HepG2 (cell line): Measurements from ENCODE around the gene SEMA3F. TPM values are rescaled to one million over a fixed set of nuclear protein-coding genes. Genes with fewer than 3 reads are reported as not detected.
A peak's percentile ranks its signal among the peaks of the same experiment; 100 is the strongest.

Source experiments
- ATAC-seq: fragments of 200-7000 bp; cut with Tn5 transposase; 3 replicates; pipeline ENCODE4 v1.9.1; 2020; ENCODE audit warnings: mild to moderate bottlenecking, moderate library complexity
- BruUV-seq: library from RNA; stranded (reverse); fragments of 400-500 nt; replicated peaks from 2 replicates; lab custom pipeline; 2021; lab: Mats Ljungman, UMichigan
- CTCF ChIA-PET: fragments of 300-600 bp; formaldehyde crosslinking; extraction: SDS; loops from one replicate; lab custom pipeline; 2021; ENCODE audit warnings: low total read pairs, inconsistent platforms, low intra/inter-chr PET ratio; lab: Yijun Ruan, JAX
- POLR2A ChIA-PET: fragments of 350-600 bp; sonication (Branson Sonifier 250); formaldehyde crosslinking; loops from one replicate; lab custom pipeline; 2020; ENCODE audit warnings: antibody characterized with exemption, inconsistent platforms; lab: Yijun Ruan, JAX
- DNase-seq: peaks from one replicate; pipeline ENCODE4 v3.0.0-alpha.2; 2015; ENCODE audit warnings: low spot score
- FAIRE-seq: peaks from 3 replicates; lab custom pipeline; 2011; peaks lifted over from hg19 to GRCh38; lab: Jason Lieb, UNC
- H2AFZ ChIP-seq: one replicate; pipeline ENCODE4 v1.6.1; 2011; ENCODE audit warnings: low read length, inconsistent platforms
- H3K27ac ChIP-seq: fragments of 300-600 bp; 3 replicates; pipeline ENCODE4 v1.8.0; 2011; ENCODE audit warnings: mixed run types, mild to moderate bottlenecking, mixed read lengths, low read length, inconsistent platforms; ENCODE audit not compliant: insufficient read depth; ENCODE audit errors: extremely low read length
- H3K27me3 ChIP-seq, 2 experiments: fragments of 200-600 bp in 1 of 2; 2 replicates in 1 of 2; 3 replicates in 1 of 2; pipeline versions ENCODE4 v1.6.0 to v1.8.0; 2011; ENCODE audit warnings: low read length in 2 of 2, mild to moderate bottlenecking in 2 of 2, moderate library complexity in 2 of 2, inconsistent platforms in 1 of 2; ENCODE audit not compliant: insufficient read depth in 2 of 2, control insufficient read depth in 1 of 2
- H3K36me3 ChIP-seq, 2 experiments: fragments of 200-600 bp in 1 of 2; replicated peaks in 1 of 2; 2 replicates in 1 of 2; 3 replicates in 1 of 2; pipeline versions ENCODE4 v1.5.1 to v1.8.0; 2011; ENCODE audit warnings: low read length in 2 of 2, inconsistent platforms in 1 of 2; ENCODE audit not compliant: insufficient read depth in 2 of 2, control insufficient read depth in 1 of 2
- H3K4me1 ChIP-seq: 2 replicates; pipeline ENCODE4 v1.5.1; 2012; ENCODE audit warnings: low read length, inconsistent platforms; ENCODE audit not compliant: insufficient read depth
- H3K4me2 ChIP-seq: 2 replicates; pipeline ENCODE4 v1.6.0; 2011; ENCODE audit warnings: low read depth, low read length, inconsistent platforms
- H3K4me3 ChIP-seq, 3 experiments: fragments of 200-600 bp in 1 of 3; sonication (generic), shearing (Covaris generic) in 1 of 3; replicated peaks in 1 of 3; 2 replicates each; pipeline ENCODE4 v1.5.1; 2011 to 2016; ENCODE audit warnings: low read length in 3 of 3, inconsistent platforms in 2 of 3, low read depth in 2 of 3, mild to moderate bottlenecking in 2 of 3, control low read depth in 1 of 3, mixed read lengths in 1 of 3; ENCODE audit not compliant: insufficient read depth in 1 of 3
- H3K79me2 ChIP-seq: one replicate; pipeline ENCODE4 v1.6.1; 2011; ENCODE audit warnings: low read length, inconsistent platforms; ENCODE audit not compliant: insufficient read depth
- H3K9ac ChIP-seq: 2 replicates; pipeline ENCODE4 v1.6.0; 2011; ENCODE audit warnings: mild to moderate bottlenecking, low read depth, low read length, inconsistent platforms; ENCODE audit not compliant: insufficient read depth
- H3K9me3 ChIP-seq: 2 replicates; pipeline ENCODE4 v1.5.1; 2012; ENCODE audit warnings: mild to moderate bottlenecking, low read length
- H4K20me1 ChIP-seq: 2 replicates; pipeline ENCODE4 v1.6.0; 2011; ENCODE audit warnings: inconsistent platforms, mild to moderate bottlenecking, low read length, moderate library complexity; ENCODE audit not compliant: insufficient read depth
- HOXA5 ChIP-seq: sonication (generic); formaldehyde crosslinking; IDR thresholded peaks from 2 replicates; pipeline ENCODE4 v1.4.0; 2020; ENCODE audit warnings: missing genetic modification reagents
- MAZ ChIP-seq, 2 experiments: sonication (generic) in 1 of 2; formaldehyde crosslinking in 1 of 2; IDR thresholded peaks; 2 replicates each; pipeline versions ENCODE4 v1.5.0 to v1.6.1; 2012 to 2020; ENCODE audit warnings: low read depth in 2 of 2, mild to moderate bottlenecking in 2 of 2, borderline replicate concordance in 1 of 2, improper control_type of control experiment in 1 of 2, low read length in 1 of 2, missing genetic modification reagents in 1 of 2, moderate library complexity in 1 of 2
- MED8 ChIP-seq: sonication (generic); formaldehyde crosslinking; IDR thresholded peaks from 2 replicates; pipeline ENCODE4 v1.8.1; 2023; ENCODE audit warnings: mild to moderate bottlenecking, missing genetic modification reagents; ENCODE audit not compliant: insufficient replicate concordance
- MNT ChIP-seq: fragments of 450-650 bp; IDR thresholded peaks from 2 replicates; pipeline ENCODE4 v1.6.1; 2016
- MYNN ChIP-seq: sonication (generic); formaldehyde crosslinking; IDR thresholded peaks from 2 replicates; pipeline ENCODE4 v1.4.0; 2020; ENCODE audit warnings: mild to moderate bottlenecking, low read depth, missing genetic modification reagents
- NONO ChIP-seq, 2 experiments: fragments of 450-650 bp in 1 of 2; sonication (generic) in 1 of 2; formaldehyde crosslinking in 1 of 2; IDR thresholded peaks in 1 of 2; conservative IDR thresholded peaks in 1 of 2; 2 replicates each; pipeline versions ENCODE4 v1.6.1 to v1.8.0; 2017 to 2022; ENCODE audit warnings: mild to moderate bottlenecking in 1 of 2, missing genetic modification reagents in 1 of 2, moderate library complexity in 1 of 2
- REPIN1 ChIP-seq: sonication (generic); formaldehyde crosslinking; IDR thresholded peaks from 2 replicates; pipeline ENCODE4 v1.8.0; 2022; ENCODE audit warnings: missing genetic modification reagents, low read depth, mild to moderate bottlenecking, borderline replicate concordance
- SAP130 ChIP-seq: IDR thresholded peaks from 2 replicates; pipeline ENCODE4 v1.6.1; 2016; ENCODE audit warnings: low read depth
- SMAD3 ChIP-seq: sonication (generic); formaldehyde crosslinking; IDR thresholded peaks from 2 replicates; pipeline ENCODE4 v1.4.0; 2020; ENCODE audit warnings: missing genetic modification reagents
- TEAD3 ChIP-seq: optimal IDR thresholded peaks from 2 replicates; pipeline ENCODE3; 2016; ENCODE audit warnings: borderline replicate concordance
- TFAP4 ChIP-seq: sonication (generic); IDR thresholded peaks from 2 replicates; pipeline ENCODE4 v1.6.1; 2016; ENCODE audit warnings: low read depth, borderline replicate concordance
- ZFP90 ChIP-seq: sonication (generic); formaldehyde crosslinking; IDR thresholded peaks from 2 replicates; pipeline ENCODE4 v1.8.0; 2022; ENCODE audit warnings: missing genetic modification reagents, mild to moderate bottlenecking, inconsistent platforms, borderline replicate concordance
- ZNF547 ChIP-seq: sonication (generic); formaldehyde crosslinking; IDR thresholded peaks from 2 replicates; pipeline ENCODE4 v1.5.1; 2020; ENCODE audit warnings: mild to moderate bottlenecking, missing genetic modification reagents
- ZNF788 ChIP-seq: sonication (generic); formaldehyde crosslinking; IDR thresholded peaks from 2 replicates; pipeline ENCODE4 v1.5.0; 2020; ENCODE audit warnings: mild to moderate bottlenecking, missing genetic modification reagents, borderline replicate concordance
- WGBS: methylation state at CpG from one replicate; pipeline ENCODE4 v1.1.6; 2017; ENCODE audit warnings: low lambda C conversion rate; 5-methylcytosine and 5-hydroxymethylcytosine counted together
- in situ Hi-C: cut with HindIII; loops from 2 replicates; pipeline ENCODE4 v1.10.0; 2017; ENCODE audit warnings: low pct_unique_long_range_greater_than_20kb; ENCODE audit not compliant: extremely low pct_ligation_motif_present
- intact Hi-C: fragments of 100-400 bp; cut with micrococcal nuclease; formaldehyde crosslinking; loops from one replicate; pipeline ENCODE4 v1.10.0; 2022; ENCODE audit not compliant: unreplicated experiment
- polyA plus RNA-seq, 8 experiments: library from polyadenylated mRNA; depleted of rRNA in 3 of 8; stranded (reverse) in 7 of 8; unstranded in 1 of 8; fragments of >200 nt; fragmentation: Illumina TruSeq in 4 of 8; extraction: Trizol in 4 of 8; gene quantifications; 2 replicates each; pipeline versions ENCODE4 v1.2.1 to v1.2.3, GENCODE V29; 2011 to 2016; ENCODE audit warnings: low read depth in 4 of 8, missing spikeins in 1 of 8, mixed read lengths in 1 of 8; ENCODE audit not compliant: insufficient read depth in 1 of 8
- total RNA-seq, 5 experiments: library from RNA; depleted of rRNA; stranded (reverse); fragments of >200 nt; fragmentation: Illumina TruSeq; extraction: Trizol; gene quantifications; 2 replicates each; pipeline ENCODE4 v1.2.3, GENCODE V29; 2016; ENCODE audit warnings: low read depth in 1 of 5

SEMA3F gene
- total and polyA plus RNA-seq, 2 of the 13 experiments (the other 11 are each of a cell fraction or from before 2014, with no cell fraction given) = 7.6 to 17.2 TPM

GRCh38 chr3:50189274-50189673, 34.1 kb downstream of the SEMA3F start (continued):
- TF ChIP-seq TFAP4 (0 out of 2 replicates have a peak, but pooled peaks have one; percentile 13), HOXA5 (CRISPR knock-in tag) (peak; percentile 41; the same call in 1 of the 2 replicates), SAP130 (CRISPR knock-in tag) (peak; percentile 31; the same call in 1 of the 2 replicates), REPIN1 (CRISPR knock-in tag) (peak; percentile 51; the same call in 1 of the 2 replicates), ZFP90 (CRISPR knock-in tag) (peak; percentile 41; the same call in 1 of the 2 replicates), TEAD3 (peak; percentile 44), MYNN (CRISPR knock-in tag) (0 out of 2 replicates have a peak, but pooled peaks have one; percentile 47), MED8 (CRISPR knock-in tag) (peak; percentile 32), SMAD3 (CRISPR knock-in tag) (0 out of 2 replicates have a peak, but pooled peaks have one; percentile 33), MAZ (IDR thresholded peaks at IDR 0.05; ENCODE audit: borderline replicate concordance, low read depth, low read length) (no peak), MAZ (CRISPR knock-in tag; IDR thresholded peaks at IDR 0.05; ENCODE audit: low read depth) (0 out of 2 replicates have a peak, but pooled peaks have one; percentile 2)

GRCh38 chr3:50189989-50190388, 34.9 kb downstream of the SEMA3F start:
- Histone ChIP-seq H3K9me3 (no peaks in the 10 kb centered on the region), H3K4me3 (no peak overlapping the region), H3K4me1 (peaks cover 28% of the 10 kb centered on the region), H2AFZ (no peak overlapping the region), H3K36me3 (peaks cover 0 to 5% of the 10 kb centered on the region in 2 experiments; a peak in 2 of 5 replicates), H3K9ac (no peak overlapping the region), H3K27ac (no peak overlapping the region), H3K4me2 (no peak overlapping the region), H4K20me1 (peaks cover 4% of the 10 kb centered on the region), H3K27me3 (no peaks in the 10 kb centered on the region), H3K79me2 (no peaks in the 10 kb centered on the region)
- intact Hi-C loops = loop anchor here (1.0 to 5.0 kb wide), 3 partner anchors 35 to 82 kb away; partner anchors contain the start of gene SEMA3F
- FAIRE-seq (no peak), ATAC-seq (no peak), DNase-seq (no peak)
- WGBS = 79% methylated on average over 7 of the region's 7 CpGs
- in situ Hi-C loops = loop anchor here (5.0 to 10.0 kb wide), 3 partner anchors 37 to 85 kb away; partner anchors contain the start of gene LSMEM2
- TF ChIP-seq ZNF547 (CRISPR knock-in tag) (no peak), ZNF788 (CRISPR knock-in tag) (0 out of 2 replicates have a peak, but pooled peaks have one; percentile 11), MNT (peak; percentile 93), NONO (IDR thresholded peaks at IDR 0.05) (no peak), NONO (CRISPR knock-in tag; conservative IDR thresholded peaks at IDR 0.05) (0 out of 2 replicates have a peak, but pooled peaks have one; percentile 19)
- no TSS peak for BruUV-seq
- CTCF ChIA-PET = interaction anchor here (1.2 to 3.0 kb wide), 5 partner anchors 35 to 69 kb away, joined by 4 to 50 read pairs (median 13); partner anchors contain the start of gene SEMA3F
- POLR2A ChIA-PET = interaction anchor here (0.7 to 3.2 kb wide), 7 partner anchors 10 to 70 kb away, joined by 3 to 14 read pairs (median 6); no protein-coding TSS in a partner anchor
